ENCODE data around the gene HSP90B1.

DNA sequence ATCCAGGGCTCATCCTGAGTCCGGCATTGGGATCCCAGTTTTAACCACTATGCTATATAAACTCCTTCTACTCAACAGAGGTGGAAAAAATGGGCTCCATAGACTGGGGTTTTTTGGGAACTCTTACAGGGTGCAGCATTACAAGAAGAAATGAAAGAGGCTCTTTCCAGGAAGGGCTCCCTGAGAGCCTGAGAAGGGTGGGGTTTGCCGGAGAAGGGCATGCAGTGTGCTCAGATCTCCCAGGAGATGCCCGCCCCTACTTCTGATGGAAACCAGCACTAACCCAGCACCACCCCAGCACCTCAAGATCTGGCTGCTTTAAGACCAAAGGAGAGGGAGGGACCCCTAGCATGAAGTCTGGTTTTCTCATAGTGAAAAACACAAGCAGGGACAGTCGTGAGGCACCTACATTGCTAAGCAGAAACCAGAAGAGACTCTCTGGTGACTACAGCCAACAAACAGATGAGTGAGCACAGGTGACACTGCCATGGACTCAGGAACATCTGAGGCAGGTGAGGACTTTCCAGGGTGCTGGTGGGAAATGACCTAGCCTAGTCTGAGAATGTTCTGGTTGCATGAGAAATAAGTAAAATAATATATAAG lies 43.9 kb upstream of the HSP90B1 start:
- TF ChIP-seq, protein P1, sequence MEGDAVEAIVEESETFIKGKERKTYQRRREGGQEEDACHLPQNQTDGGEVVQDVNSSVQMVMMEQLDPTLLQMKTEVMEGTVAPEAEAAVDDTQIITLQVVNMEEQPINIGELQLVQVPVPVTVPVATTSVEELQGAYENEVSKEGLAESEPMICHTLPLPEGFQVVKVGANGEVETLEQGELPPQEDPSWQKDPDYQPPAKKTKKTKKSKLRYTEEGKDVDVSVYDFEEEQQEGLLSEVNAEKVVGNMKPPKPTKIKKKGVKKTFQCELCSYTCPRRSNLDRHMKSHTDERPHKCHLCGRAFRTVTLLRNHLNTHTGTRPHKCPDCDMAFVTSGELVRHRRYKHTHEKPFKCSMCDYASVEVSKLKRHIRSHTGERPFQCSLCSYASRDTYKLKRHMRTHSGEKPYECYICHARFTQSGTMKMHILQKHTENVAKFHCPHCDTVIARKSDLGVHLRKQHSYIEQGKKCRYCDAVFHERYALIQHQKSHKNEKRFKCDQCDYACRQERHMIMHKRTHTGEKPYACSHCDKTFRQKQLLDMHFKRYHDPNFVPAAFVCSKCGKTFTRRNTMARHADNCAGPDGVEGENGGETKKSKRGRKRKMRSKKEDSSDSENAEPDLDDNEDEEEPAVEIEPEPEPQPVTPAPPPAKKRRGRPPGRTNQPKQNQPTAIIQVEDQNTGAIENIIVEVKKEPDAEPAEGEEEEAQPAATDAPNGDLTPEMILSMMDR (conservative IDR thresholded peaks at IDR 0.05; ENCODE audit: low read depth, low read length): no peak
- TF ChIP-seq EZH2 (IDR thresholded peaks at IDR 0.05; ENCODE audit: borderline replicate concordance, low read depth, low read length, poor library complexity, severe bottlenecking): no peak

All from A673 (cell line).